Islet precursor cell (in vitro differentiated cells): ENCODE results near the gene FBXO8.
A peak's percentile ranks its signal among the peaks of the same experiment; 100 is the strongest.
"Not testable (repeated sequence)": the region's sequence is repeated elsewhere in the genome, so short reads cannot be mapped to it uniquely, and the experiment has no call there.

Experiments used
- DNase-seq: peaks from one replicate; pipeline ENCODE4 v3.0.0-alpha.2; 2018

The FBXO8 gene, protein sequence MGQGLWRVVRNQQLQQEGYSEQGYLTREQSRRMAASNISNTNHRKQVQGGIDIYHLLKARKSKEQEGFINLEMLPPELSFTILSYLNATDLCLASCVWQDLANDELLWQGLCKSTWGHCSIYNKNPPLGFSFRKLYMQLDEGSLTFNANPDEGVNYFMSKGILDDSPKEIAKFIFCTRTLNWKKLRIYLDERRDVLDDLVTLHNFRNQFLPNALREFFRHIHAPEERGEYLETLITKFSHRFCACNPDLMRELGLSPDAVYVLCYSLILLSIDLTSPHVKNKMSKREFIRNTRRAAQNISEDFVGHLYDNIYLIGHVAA

DNA sequence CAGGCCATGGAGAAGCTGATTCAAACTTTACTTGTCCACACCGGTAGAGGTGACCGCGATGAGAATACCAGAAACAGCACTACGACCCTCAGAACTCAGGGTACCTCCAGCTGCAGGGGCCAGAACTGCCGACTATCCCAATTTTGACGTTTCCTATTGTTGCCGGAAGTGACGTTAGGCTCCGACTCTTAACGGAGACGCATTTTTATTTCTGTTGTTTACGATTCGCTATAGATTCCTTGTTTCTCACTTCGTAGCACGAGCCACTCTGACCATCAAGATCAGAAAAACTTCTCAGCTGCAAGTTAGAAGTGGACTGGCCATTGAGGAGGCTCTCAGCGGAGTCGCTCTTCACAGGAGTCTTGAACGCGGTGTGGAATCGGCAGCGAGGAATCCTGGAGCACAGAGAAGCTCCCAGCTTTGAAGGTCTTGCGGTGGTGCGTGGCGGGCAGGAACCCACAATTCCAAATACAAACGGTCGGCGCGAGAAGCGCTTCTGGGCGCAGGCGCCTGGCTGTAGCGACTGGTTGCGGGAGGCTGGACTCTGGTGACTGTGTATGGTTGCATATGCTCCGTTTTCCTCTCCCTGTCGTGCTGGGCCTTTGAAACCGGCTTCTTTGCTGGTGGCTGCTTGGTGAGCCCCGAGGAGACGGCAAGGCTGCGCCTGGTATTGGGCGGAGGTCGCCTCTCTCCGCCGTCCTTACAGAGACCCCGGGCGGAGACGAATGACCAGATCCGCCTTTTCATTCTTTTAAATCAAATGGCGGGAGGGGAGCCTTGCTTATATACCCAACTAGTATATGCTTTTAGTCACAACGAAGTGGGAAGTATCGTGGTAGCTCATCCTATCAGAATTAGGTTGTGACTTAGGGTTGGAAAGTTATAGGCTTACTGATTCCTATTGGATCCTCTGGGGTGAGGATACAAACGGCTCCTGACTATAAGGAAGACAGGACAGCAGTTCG, at the start of gene FBXO8, which contains the start of gene CEP44:
Gene FBXO8 (minus strand): TSS at position 161 of the 965 bp plus-strand sequence. CDS start 20,575 bp downstream, outside the sequence.
Gene CEP44 (plus strand): TSS at position 405 of the 965 bp plus-strand sequence. CDS start 15,211 bp downstream, outside the sequence.
- DNase-seq = peak; percentile 87

- DNase-seq = no peak
These were observed 49.5 kb upstream of the FBXO8 start for GRCh38 chr4:174332741-174333493.

DNA sequence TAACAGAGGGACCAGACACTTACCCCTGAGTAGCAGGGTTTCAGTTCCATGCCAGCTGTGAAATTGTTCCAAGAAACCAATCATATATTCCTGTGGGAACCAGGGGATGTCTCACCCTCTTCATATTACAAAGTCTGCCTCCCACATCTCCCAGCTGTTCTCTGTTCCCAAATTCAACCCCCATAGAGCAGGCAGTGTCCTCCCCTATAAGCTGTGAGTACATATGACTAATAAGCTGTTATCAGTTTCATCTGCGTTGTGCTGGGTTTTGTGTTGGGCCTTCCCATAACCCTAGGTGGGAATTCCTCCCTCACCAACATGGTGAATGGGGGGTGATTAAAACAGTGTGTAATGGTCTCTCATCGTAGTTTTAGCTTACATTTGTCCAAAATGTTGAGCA, 41.3 kb upstream of the FBXO8 start:
- no peak for DNase-seq

DNA sequence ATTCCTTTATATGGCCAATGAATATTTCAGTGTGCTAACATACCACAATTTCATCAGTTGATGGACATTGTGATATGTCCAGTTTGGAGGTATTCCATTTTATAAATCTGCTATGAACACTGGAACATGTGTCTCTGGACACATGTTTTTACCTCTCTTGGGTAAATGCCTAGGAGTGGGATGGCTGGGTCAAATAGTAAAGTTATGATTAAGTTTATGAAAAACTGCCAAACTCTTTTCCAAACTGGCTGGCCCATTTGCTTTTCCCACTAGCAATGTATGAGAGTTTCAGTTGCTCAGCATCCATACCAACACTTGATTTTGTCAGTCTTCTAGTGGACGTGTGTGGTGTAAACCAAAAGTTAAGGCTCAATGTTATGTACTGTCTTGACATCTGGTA, 40.8 kb upstream of the FBXO8 start:
- DNase-seq = no peak

- DNase-seq = no peak
These were observed 37.2 kb upstream of the FBXO8 start for GRCh38 chr4:174320494-174321199.

- no peak for DNase-seq
These were observed 35.6 kb upstream of the FBXO8 start for GRCh38 chr4:174318829-174319764.

- DNase-seq = no peak
These were observed 34.1 kb upstream of the FBXO8 start for GRCh38 chr4:174317531-174317930.

GRCh38 chr4:174316954-174317353, 33.5 kb upstream of the FBXO8 start:
- no peak for DNase-seq

- DNase-seq = no peak
These were observed 33.1 kb upstream of the FBXO8 start for GRCh38 chr4:174316546-174316945.

- peak; percentile 81 for DNase-seq
These were observed 31.3 kb upstream of the FBXO8 start for GRCh38 chr4:174314770-174315169.

GRCh38 chr4:174314274-174314673, 30.8 kb upstream of the FBXO8 start:
- DNase-seq = no peak

DNA sequence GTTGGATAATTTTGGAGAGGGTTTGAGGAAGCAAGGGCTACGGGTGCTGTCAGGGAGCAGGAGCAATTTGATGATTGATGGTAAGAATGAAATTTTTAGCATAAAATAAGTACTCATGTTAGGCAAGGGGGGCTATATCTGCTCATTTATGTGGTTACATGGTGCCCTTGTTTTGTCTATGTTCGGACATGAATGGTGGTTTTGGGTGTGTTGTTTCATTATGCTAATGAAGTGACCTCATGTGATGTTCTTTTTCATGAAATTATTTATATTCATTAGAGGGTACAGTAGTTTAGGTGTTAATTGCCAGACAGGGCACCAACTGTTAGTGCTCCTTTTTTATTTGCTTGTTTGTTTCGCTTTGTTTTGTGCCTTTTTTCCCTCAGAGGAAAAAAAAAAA, 29.5 kb upstream of the FBXO8 start:
- DNase-seq = no peak

GRCh38 chr4:174307694-174308093, 24.2 kb upstream of the FBXO8 start:
- DNase-seq = no peak

- DNase-seq = no peak
These were observed 22.5 kb upstream of the FBXO8 start for GRCh38 chr4:174305961-174306360.

DNA sequence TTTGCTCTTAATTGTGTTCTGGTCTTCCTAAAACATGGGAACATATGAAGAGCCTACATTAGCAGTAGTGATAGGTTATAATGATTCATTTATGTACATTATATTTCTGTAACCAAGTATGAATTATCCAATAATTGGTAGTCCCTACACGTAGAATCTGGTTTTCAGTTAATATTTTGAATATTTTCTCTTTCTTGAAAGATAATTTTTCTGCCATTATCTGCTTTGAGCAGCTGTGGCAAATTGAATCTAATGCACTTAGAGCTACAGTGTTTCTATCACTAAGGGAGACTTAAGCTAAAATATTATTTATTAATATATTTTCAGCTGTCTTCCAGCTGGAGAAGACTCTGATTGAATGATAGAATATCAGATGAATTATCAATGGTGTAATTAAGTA, 21.2 kb upstream of the FBXO8 start:
- no peak for DNase-seq

DNA sequence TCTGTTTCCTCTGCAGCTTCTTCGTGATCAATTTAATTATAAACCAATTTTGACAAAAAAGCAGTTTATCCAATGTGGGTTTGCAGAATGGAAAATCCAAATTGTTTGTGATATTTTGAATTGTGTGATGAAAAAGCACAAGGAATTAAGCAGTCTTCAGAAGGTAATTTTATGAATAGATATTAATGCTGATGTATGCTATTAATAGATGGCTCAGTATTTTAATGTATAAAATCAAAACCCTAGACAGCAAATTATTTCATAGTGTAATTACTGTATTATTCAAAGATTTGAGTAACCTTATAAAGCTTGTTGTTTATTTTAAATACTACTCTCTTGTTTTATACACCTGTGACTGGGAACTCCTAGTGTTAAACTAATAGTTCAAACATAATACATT, 20.2 kb upstream of the FBXO8 start:
- no peak for DNase-seq

GRCh38 chr4:174295142-174295541, 11.7 kb upstream of the FBXO8 start:
- DNase-seq = not testable (repeated sequence)

- not testable (repeated sequence) for DNase-seq
These were observed 11.2 kb upstream of the FBXO8 start for GRCh38 chr4:174294641-174295040.

GRCh38 chr4:174292473-174292872, 9.0 kb upstream of the FBXO8 start:
- DNase-seq = no peak

DNA sequence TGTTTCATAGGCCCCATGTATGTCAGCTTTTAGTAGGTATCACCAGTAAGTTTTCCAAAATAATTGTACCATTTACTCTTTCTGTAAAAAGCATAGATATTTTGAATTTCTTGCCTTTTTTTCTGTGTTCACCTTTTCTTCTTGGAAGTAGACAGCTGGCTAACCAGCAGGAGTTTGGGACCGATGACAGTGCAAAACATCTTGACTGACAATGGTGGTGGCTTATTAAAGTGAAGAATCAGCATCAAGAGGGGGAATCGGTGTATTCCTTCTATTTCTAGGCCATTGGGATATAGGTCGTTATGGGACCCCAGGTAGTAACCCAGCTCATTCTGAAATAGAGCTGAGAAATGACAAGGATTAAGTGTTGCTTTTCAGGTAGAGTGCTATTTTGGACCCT, 3.4 kb upstream of the FBXO8 start:
- no peak for DNase-seq

DNA sequence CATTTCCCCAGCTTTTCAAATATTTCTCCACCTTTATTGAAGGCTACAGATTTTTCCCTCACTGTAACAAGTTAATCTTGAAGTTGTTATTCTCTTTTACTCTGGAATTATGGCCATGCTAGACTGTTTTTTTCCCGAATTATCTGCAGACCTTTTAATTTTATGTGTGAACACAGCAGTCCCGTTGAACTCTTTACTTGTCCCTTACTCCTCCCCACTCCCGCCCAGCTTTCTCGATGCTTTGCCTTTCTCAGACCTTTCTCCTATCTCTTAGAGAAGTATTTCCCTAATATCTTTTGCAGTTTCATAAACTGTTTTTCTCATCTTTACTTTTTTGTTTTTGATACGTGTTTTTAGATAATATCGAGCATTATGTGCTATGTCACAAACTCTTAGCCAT, 1.0 kb upstream of the FBXO8 start:
- DNase-seq = no peak
